IPS-18c (cell line): ENCODE results near the gene ABCA8.
"Not testable (repeated sequence)": the region's sequence is repeated elsewhere in the genome, so short reads cannot be mapped to it uniquely, and the experiment has no call there.

Experiments
- H3K4me3 ChIP-seq: 2 replicates; pipeline ENCODE4 v1.7.0; 2013; ENCODE audit warnings: low read depth, mild to moderate bottlenecking, low read length, moderate library complexity; ENCODE audit not compliant: insufficient read depth
- H3K9me3 ChIP-seq: one replicate; pipeline ENCODE4 v1.6.1; 2013; ENCODE audit warnings: mild to moderate bottlenecking, low read length, moderate library complexity; ENCODE audit not compliant: control insufficient read depth, insufficient read depth

The ABCA8 gene, protein sequence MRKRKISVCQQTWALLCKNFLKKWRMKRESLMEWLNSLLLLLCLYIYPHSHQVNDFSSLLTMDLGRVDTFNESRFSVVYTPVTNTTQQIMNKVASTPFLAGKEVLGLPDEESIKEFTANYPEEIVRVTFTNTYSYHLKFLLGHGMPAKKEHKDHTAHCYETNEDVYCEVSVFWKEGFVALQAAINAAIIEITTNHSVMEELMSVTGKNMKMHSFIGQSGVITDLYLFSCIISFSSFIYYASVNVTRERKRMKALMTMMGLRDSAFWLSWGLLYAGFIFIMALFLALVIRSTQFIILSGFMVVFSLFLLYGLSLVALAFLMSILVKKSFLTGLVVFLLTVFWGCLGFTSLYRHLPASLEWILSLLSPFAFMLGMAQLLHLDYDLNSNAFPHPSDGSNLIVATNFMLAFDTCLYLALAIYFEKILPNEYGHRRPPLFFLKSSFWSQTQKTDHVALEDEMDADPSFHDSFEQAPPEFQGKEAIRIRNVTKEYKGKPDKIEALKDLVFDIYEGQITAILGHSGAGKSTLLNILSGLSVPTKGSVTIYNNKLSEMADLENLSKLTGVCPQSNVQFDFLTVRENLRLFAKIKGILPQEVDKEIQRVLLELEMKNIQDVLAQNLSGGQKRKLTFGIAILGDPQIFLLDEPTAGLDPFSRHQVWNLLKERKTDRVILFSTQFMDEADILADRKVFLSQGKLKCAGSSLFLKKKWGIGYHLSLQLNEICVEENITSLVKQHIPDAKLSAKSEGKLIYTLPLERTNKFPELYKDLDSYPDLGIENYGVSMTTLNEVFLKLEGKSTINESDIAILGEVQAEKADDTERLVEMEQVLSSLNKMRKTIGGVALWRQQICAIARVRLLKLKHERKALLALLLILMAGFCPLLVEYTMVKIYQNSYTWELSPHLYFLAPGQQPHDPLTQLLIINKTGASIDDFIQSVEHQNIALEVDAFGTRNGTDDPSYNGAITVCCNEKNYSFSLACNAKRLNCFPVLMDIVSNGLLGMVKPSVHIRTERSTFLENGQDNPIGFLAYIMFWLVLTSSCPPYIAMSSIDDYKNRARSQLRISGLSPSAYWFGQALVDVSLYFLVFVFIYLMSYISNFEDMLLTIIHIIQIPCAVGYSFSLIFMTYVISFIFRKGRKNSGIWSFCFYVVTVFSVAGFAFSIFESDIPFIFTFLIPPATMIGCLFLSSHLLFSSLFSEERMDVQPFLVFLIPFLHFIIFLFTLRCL (N-terminal part only)

DNA sequence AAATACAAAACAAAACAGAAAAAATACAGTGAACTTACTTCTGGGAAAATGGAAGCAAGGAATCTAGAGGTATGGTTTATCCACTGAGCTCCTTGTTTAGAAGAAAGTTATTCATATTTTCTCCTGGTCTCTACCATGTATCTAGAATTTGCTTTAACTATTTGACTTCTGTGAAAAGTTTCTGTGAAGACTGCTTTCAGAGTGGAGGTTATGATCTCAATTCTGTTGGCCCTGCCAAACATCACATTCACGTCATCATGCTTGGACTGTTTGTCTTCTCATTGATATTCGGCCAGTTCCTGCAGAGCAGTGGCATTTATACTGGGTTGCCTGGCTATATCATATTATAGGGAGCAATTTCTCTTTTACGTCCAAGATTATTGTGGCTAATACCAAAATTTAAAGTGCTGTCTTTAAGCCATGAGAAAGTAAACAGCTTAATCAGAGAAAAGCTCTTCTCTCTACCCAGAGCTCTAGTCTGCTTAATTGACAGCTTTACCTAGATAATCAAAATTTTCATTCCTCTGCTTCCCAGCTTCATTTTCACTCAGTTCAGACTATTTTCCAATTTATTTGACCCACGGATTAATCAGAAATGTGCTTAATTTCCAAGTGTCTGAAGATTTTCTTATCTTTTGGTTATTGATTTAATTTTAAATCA is at the start of gene ABCA8:
ABCA8 (minus strand) TSS at position 212 of the 661 bp plus-strand sequence. CDS start 13,358 bp downstream, outside the sequence.
- H3K4me3 ChIP-seq, result no peak within 1 kb of the TSS
- H3K9me3 ChIP-seq, result no peaks in the 10 kb centered on the region

- not testable (repeated sequence) for H3K9me3 ChIP-seq
- H3K4me3 ChIP-seq, result peak overlapping the region; percentile 28; the same call in 1 of the 2 replicates
Observed at GRCh38 chr17:69004759-69005158, 49.6 kb upstream of the ABCA8 start.

- H3K4me3 ChIP-seq, result not testable (repeated sequence)
Observed at GRCh38 chr17:68999743-69000142, 44.6 kb upstream of the ABCA8 start.

DNA sequence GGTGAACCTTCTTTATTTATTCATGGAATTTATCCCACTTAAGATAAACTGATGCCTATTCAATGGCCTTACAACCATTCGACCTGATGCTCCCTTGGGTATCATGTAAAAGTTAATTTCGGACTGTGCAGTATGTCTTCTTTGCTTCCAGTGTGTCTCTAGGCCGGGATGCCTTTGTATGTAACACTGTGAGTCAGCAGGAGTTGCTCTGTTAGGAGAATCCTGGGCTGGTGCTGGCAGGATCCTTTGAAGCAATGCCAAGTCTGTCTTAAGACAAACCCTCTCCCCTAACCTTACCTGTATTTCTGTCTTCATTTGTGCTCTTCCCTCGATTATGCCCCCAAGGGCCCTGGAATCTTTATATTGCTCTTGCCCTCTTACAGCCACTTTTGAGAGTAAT is 37.9 kb upstream of the ABCA8 start:
- peaks cover 2% of the 10 kb centered on the region for H3K9me3 ChIP-seq
- H3K4me3 ChIP-seq, result no peak overlapping the region

More at GRCh38 chr17:68999743-69000142, 44.6 kb upstream of the ABCA8 start:
- H3K9me3 ChIP-seq, result not testable (repeated sequence)

- peaks cover 2% of the 10 kb centered on the region for H3K9me3 ChIP-seq
Observed at GRCh38 chr17:68987966-68988365, 32.8 kb upstream of the ABCA8 start.

GRCh38 chr17:68981288-68981687 is 26.1 kb upstream of the ABCA8 start:
- H3K4me3 ChIP-seq, result no peak overlapping the region
- H3K9me3 ChIP-seq, result no peaks in the 10 kb centered on the region

More at GRCh38 chr17:68987966-68988365, 32.8 kb upstream of the ABCA8 start:
- no peak overlapping the region for H3K4me3 ChIP-seq

GRCh38 chr17:68973098-68973846 is 18.1 kb upstream of the ABCA8 start:
- no peaks in the 10 kb centered on the region for H3K9me3 ChIP-seq
- H3K4me3 ChIP-seq, result no peak overlapping the region

GRCh38 chr17:68972119-68972704 is 17.0 kb upstream of the ABCA8 start:
- H3K4me3 ChIP-seq, result no peak overlapping the region
- no peaks in the 10 kb centered on the region for H3K9me3 ChIP-seq

DNA sequence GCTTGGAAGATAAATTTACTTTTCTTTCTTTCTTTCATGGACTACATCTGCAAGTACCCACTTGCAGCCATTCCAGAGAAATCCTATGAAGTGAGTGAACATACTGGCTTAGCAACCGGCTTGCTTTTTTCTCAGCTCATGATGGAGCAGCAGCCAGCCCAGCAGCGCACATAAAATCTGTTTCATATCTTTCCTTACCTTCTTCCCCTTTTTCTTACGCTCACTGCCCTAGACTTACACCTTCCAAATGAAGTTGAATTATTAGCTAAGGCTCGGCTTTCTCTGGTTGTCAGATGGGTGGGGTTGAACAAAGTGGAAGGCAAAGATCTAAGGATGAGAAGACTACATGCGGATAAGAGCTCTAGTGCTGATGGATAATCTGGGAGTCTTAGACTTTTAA is 13.9 kb upstream of the ABCA8 start:
- H3K4me3 ChIP-seq, result no peak overlapping the region

GRCh38 chr17:68963958-68964357 is 8.8 kb upstream of the ABCA8 start:
- no peaks in the 10 kb centered on the region for H3K9me3 ChIP-seq

More for the DNA sequence above, 13.9 kb upstream of the ABCA8 start:
- no peaks in the 10 kb centered on the region for H3K9me3 ChIP-seq

DNA sequence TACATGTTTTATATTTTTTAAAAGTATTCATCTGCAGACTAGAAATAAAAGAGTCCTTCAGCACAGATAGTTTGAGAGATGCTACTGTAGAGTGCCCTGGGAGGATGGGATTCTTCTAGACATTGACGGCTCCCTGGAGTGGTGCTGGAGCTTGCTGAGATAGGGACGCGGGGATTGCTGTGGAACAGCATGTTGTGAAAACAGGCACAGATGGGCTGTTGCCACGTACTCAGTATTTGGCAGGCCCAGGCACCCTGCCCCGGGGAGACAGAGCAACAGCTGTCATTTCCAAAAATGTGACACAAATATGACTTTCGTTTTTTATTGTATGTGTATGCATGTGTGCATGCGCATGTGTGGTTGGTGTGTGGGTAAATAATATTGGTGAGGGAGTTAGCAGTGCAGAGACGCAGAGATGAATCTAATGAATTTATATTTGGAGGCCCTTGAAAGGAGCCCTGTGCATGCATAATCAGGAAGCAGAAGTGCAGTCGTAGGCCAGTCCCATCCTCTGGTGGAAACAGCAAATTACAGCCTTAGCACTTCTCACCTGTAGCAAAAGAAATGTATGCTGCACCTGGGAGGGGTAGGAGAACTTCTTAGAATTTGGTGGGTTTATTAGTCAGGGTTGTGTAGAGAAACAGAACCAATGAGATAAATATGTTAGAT is 6.2 kb upstream of the ABCA8 start:
- no peaks in the 10 kb centered on the region for H3K9me3 ChIP-seq
- H3K4me3 ChIP-seq, result no peak overlapping the region

More at GRCh38 chr17:68963958-68964357, 8.8 kb upstream of the ABCA8 start:
- no peak overlapping the region for H3K4me3 ChIP-seq

GRCh38 chr17:68959117-68959516 is 3.9 kb upstream of the ABCA8 start:
- not testable (repeated sequence) for H3K9me3 ChIP-seq, H3K4me3 ChIP-seq

DNA sequence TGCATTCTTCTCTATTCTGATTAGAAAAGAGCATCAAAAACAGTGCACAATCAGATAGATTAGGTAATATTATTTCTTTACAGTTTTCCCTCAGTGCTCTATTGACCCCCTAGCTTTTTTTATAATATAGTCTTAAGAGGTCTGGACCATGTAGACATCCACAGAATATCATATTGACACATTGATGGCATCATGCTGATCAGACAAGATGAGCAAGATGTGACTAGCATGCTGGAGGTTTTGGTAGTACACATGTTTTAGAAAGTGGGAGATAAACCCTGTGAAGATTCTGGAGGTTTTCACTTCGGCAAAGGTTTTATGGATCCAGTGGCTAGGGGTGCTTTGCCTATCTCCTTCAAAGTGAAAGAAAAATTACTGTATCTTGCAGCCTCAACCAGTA is 2.8 kb upstream of the ABCA8 start:
- no peaks in the 10 kb centered on the region for H3K9me3 ChIP-seq
- H3K4me3 ChIP-seq, result no peak overlapping the region

- Histone ChIP-seq H3K4me3 (no peak overlapping the region), H3K9me3 (no peaks in the 10 kb centered on the region)
Observed at GRCh38 chr17:68954146-68954896, 871 bp downstream of the ABCA8 start.
